ENCODE results near the gene TRIM52. TPM values are rescaled to one million over a fixed set of nuclear protein-coding genes. Genes with fewer than 3 reads are reported as not detected.

Gene TRIM52
- total and polyA plus RNA-seq, 2 of the 13 experiments (the other 11 are each of a cell fraction or from before 2014, with no cell fraction given), result 7.2 to 11.6 TPM

DNA sequence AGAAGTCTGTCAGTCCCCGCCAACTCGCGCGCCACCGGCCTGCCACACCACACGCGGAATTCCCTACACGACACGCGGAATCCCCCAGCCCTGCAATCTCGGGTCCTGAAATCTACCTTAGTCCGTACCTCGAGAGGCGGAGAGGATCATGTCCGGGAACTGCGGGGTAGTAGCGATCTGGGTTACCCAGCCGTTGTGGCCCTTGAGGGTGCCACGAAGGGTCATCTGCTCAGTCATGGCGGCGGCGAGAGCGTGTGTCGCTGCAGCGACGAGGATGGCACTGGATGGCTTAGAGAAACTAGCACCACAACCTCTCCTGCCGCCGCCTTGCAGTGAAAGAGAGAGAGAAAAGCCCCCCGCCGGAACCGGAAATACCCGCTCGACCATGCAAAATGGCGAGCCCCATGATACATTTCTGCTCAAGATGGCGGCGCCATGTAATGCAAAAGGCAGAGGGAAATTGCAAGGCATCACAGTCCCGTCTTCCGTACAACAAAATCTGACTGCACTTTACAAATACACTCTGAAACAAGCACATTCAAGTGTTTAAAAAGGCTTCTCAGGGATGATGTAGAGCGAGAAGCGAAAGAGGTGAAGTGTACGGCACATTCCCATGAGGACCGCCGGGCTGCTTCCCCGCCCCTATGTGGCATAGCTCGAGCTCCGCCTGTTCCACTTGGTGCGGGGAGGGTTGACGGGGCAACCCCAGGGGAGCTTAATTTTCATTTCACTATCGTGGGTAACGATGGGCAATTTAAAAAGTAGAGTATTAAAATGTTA is 17.2 kb downstream of the TRIM52 start, which contains the start of gene RACK1 (continued):
- no peak for TF ChIP-seq FOXM1 (CRISPR knock-in tag; IDR thresholded peaks at IDR 0.05)
- no peak for TF ChIP-seq RBM22 (optimal IDR thresholded peaks at IDR 0.05; ENCODE audit: low read length)
- no peak for TF ChIP-seq ZNF205 (CRISPR knock-in tag; IDR thresholded peaks at IDR 0.05)
- no peak for TF ChIP-seq KLF12 (CRISPR knock-in tag; IDR thresholded peaks at IDR 0.05; ENCODE audit: borderline replicate concordance)
- TF ChIP-seq ZFP36 (IDR thresholded peaks at IDR 0.05; ENCODE audit: borderline replicate concordance, low read depth, low read length, partially characterized antibody), result no peak
- 0 out of 2 replicates have a peak, but pooled peaks have one; percentile 15 for TF ChIP-seq SRF (IDR thresholded peaks at IDR 0.05; ENCODE audit: low read depth, low read length)
- no peak for TF ChIP-seq SRSF9 (IDR thresholded peaks at IDR 0.05; ENCODE audit: borderline replicate concordance, insufficient read depth, low read depth, low read length, poor library complexity, severe bottlenecking)
- peak; percentile 28; the same call in 1 of the 2 replicates for TF ChIP-seq RXRB (CRISPR knock-in tag; IDR thresholded peaks at IDR 0.05; ENCODE audit: borderline replicate concordance)
- no peak for TF ChIP-seq HNRNPH1 (optimal IDR thresholded peaks at IDR 0.05; ENCODE audit: low read depth, low read length)
- no peak for TF ChIP-seq MBNL3 (CRISPR knock-in tag; conservative IDR thresholded peaks at IDR 0.05)
- TF ChIP-seq, protein P1, sequence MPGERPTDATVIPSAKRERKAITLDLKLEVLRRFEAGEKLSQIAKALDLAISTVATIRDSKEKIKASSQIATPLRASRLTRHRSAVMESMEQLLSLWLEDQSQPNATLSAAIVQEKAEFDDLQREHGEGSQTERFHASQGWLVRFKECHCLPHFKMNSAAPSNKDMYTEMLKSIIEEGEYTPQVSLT (CRISPR knock-in tag; IDR thresholded peaks at IDR 0.05; ENCODE audit: borderline replicate concordance, low read depth), result no peak
- TF ChIP-seq PHF8 (CRISPR knock-in tag; IDR thresholded peaks at IDR 0.05), result peak; percentile 83
- TF ChIP-seq RCOR2 (CRISPR knock-in tag; IDR thresholded peaks at IDR 0.05), result no peak
- TF ChIP-seq NFIC (IDR thresholded peaks at IDR 0.05; ENCODE audit: low read length), result 0 out of 2 replicates have a peak, but pooled peaks have one; percentile 23
- no peak for TF ChIP-seq MAFK (conservative IDR thresholded peaks at IDR 0.05 in 1 of 2, IDR thresholded peaks at IDR 0.05 in 1 of 2; ENCODE audit: low read length in 2 of 2)
- no peak for TF ChIP-seq ZFP82 (CRISPR knock-in tag; IDR thresholded peaks at IDR 0.05; ENCODE audit: borderline replicate concordance)
- no peak for TF ChIP-seq HDAC2 (CRISPR knock-in tag; IDR thresholded peaks at IDR 0.05)
- TF ChIP-seq HHEX (CRISPR knock-in tag; IDR thresholded peaks at IDR 0.05), result no peak
- no peak for TF ChIP-seq NONO (IDR thresholded peaks at IDR 0.05)
- peak; percentile 95 for TF ChIP-seq NONO (CRISPR knock-in tag; conservative IDR thresholded peaks at IDR 0.05)
- no peak for TF ChIP-seq PBX2 (CRISPR knock-in tag; IDR thresholded peaks at IDR 0.05)
- peak; percentile 96 for TF ChIP-seq THAP9 (CRISPR knock-in tag; IDR thresholded peaks at IDR 0.05; ENCODE audit: borderline replicate concordance)
- TF ChIP-seq ZNF841 (CRISPR knock-in tag; IDR thresholded peaks at IDR 0.05; ENCODE audit: borderline replicate concordance), result 0 out of 2 replicates have a peak, but pooled peaks have one; percentile 44
- peak; percentile 89; the same call in 1 of the 2 replicates for TF ChIP-seq ZC3H13 (CRISPR knock-in tag; IDR thresholded peaks at IDR 0.05)
- TF ChIP-seq KLF13 (CRISPR knock-in tag; IDR thresholded peaks at IDR 0.05), result 0 out of 2 replicates have a peak, but pooled peaks have one; percentile 30
- TF ChIP-seq ATF4 (CRISPR knock-in tag; IDR thresholded peaks at IDR 0.05), result peak in 1 of 2 experiments; percentile 79; a peak in 2 of 4 replicates

All from HepG2 (cell line).